ENCODE results near the gene CPT1B.

- TF ChIP-seq POLR2A (IDR thresholded peaks at IDR 0.05; ENCODE audit: low read depth, low read length) (no peak), POLR2AphosphoS5 (IDR thresholded peaks at IDR 0.05; ENCODE audit: low read depth, low read length) (no peak), PAX5 (IDR thresholded peaks at IDR 0.05; ENCODE audit: insufficient read depth, low read length, severe bottlenecking) (no peak), TAF1 (IDR thresholded peaks at IDR 0.05; ENCODE audit: low read depth, low read length) (no peak), SPI1 (IDR thresholded peaks at IDR 0.05; ENCODE audit: low read depth, low read length) (no peak)
Measured at GRCh38 chr22:50586416-50586815, 8.2 kb upstream of the CPT1B start.
